Activated CD8-positive, alpha-beta T cell treated with anti-CD3 and anti-CD28 coated beads for 36 hours (primary cell): ENCODE data around the gene CLDN16. TPM values are rescaled to one million over a fixed set of nuclear protein-coding genes. Genes with fewer than 3 reads are reported as not detected.

Experiments used
- ATAC-seq: fragments of 200-7000 bp; cut with Tn5 transposase; one replicate; pipeline ENCODE4 v1.10.0; 2021; ENCODE audit warnings: mild to moderate bottlenecking, moderate library complexity
- CTCF ChIA-PET: fragments of 350-600 bp; sonication (Branson Sonifier 250); formaldehyde crosslinking; loops from one replicate; lab custom pipeline; 2021; ENCODE audit warnings: antibody characterized with exemption; lab: Charles Lee
- POLR2A ChIA-PET: fragments of 350-600 bp; sonication (Branson Sonifier 250); formaldehyde crosslinking; loops from one replicate; lab custom pipeline; 2021; ENCODE audit warnings: antibody characterized with exemption; lab: Charles Lee
- DNase-seq: peaks from one replicate; pipeline ENCODE4 v3.0.0-alpha.2; 2020
- H3K27ac Mint-ChIP-seq: one replicate; pipeline ENCODE4 v1.8.0; 2021; ENCODE audit warnings: mild to moderate bottlenecking, mixed read lengths
- H3K27me3 Mint-ChIP-seq: one replicate; pipeline ENCODE4 v1.8.0; 2021; ENCODE audit warnings: mixed read lengths
- H3K36me3 Mint-ChIP-seq: one replicate; pipeline ENCODE4 v1.8.0; 2021; ENCODE audit warnings: low read depth, mixed read lengths
- H3K4me1 Mint-ChIP-seq: one replicate; pipeline ENCODE4 v1.8.0; 2021; ENCODE audit warnings: low read depth, mixed read lengths
- H3K4me3 Mint-ChIP-seq: one replicate; pipeline ENCODE4 v1.8.0; 2021; ENCODE audit warnings: mild to moderate bottlenecking, moderate library complexity, mixed read lengths
- H3K9me3 Mint-ChIP-seq: one replicate; pipeline ENCODE4 v1.8.0; 2021; ENCODE audit warnings: mixed read lengths
- CTCF ChIP-seq: fragments of 200-600 bp; IDR thresholded peaks from one replicate; pipeline ENCODE4 v1.8.0; 2022; ENCODE audit warnings: antibody characterized with exemption, mild to moderate bottlenecking
- intact Hi-C: fragments of 100-400 bp; cut with micrococcal nuclease; formaldehyde crosslinking; loops from one replicate; pipeline ENCODE4 v1.10.0; 2022
- total RNA-seq, 2 experiments: library from RNA; stranded (reverse); gene quantifications; one replicate each; pipeline ENCODE4 v1.2.3, GENCODE V29; 2021

Gene CLDN16
- total RNA-seq, 2 experiments from 2014 or later = not detected

- POLR2A ChIA-PET = no interaction called here
- peaks cover 2% of the 10 kb centered on the region for H3K9me3 Mint-ChIP-seq
- no peaks in the 10 kb centered on the region for H3K4me1 Mint-ChIP-seq
- intact Hi-C loops = no loop called here
- DNase-seq (no peak), ATAC-seq (no peak)
- no peak overlapping the region for H3K4me3 Mint-ChIP-seq
- no peak for TF ChIP-seq CTCF
- no peaks in the 10 kb centered on the region for H3K36me3 Mint-ChIP-seq
- H3K27me3 Mint-ChIP-seq = peaks cover 14% of the 10 kb centered on the region
- CTCF ChIA-PET = interaction anchor here (1.4 to 1.5 kb wide), 3 partner anchors 23 to 386 kb away, joined by 3 to 9 read pairs (median 6); partner anchors contain the start of gene CLDN1
- H3K27ac Mint-ChIP-seq = no peak overlapping the region
Measured at GRCh38 chr3:190345027-190345821, 42.7 kb upstream of the CLDN16 start.

- ChIA-PET CTCF (interaction anchor here (1.5 kb wide), 2 partner anchors 24 to 79 kb away, joined by 6 to 9 read pairs; partner anchors contain the start of gene CLDN1), POLR2A (no interaction called here)
- H3K9me3 Mint-ChIP-seq = no peaks in the 10 kb centered on the region
- no peak for DNase-seq
- no peak overlapping the region for H3K4me3 Mint-ChIP-seq
- H3K4me1 Mint-ChIP-seq = no peaks in the 10 kb centered on the region
- intact Hi-C loops = no loop called here
- peaks cover 14% of the 10 kb centered on the region for H3K27me3 Mint-ChIP-seq
- TF ChIP-seq CTCF = no peak
- H3K27ac Mint-ChIP-seq = no peak overlapping the region
- H3K36me3 Mint-ChIP-seq = no peaks in the 10 kb centered on the region
- ATAC-seq = no peak
Measured at GRCh38 chr3:190345878-190346277, 42.1 kb upstream of the CLDN16 start.

GRCh38 chr3:190346541-190346940, 41.4 kb upstream of the CLDN16 start:
- Mint-ChIP-seq H3K4me3 (no peak overlapping the region), H3K9me3 (no peaks in the 10 kb centered on the region), H3K27me3 (peaks cover 13% of the 10 kb centered on the region), H3K27ac (no peak overlapping the region), H3K4me1 (no peaks in the 10 kb centered on the region), H3K36me3 (no peaks in the 10 kb centered on the region)
- ATAC-seq (no peak), DNase-seq (no peak)
- TF ChIP-seq CTCF = no peak
- intact Hi-C loops = no loop called here
- POLR2A ChIA-PET = no interaction called here
- CTCF ChIA-PET = no interaction called here

GRCh38 chr3:190352861-190353457, 35.0 kb upstream of the CLDN16 start:
- POLR2A ChIA-PET = no interaction called here
- Mint-ChIP-seq H3K4me3 (no peak overlapping the region), H3K27me3 (peaks cover 9% of the 10 kb centered on the region), H3K4me1 (no peaks in the 10 kb centered on the region), H3K27ac (no peak overlapping the region), H3K9me3 (no peaks in the 10 kb centered on the region), H3K36me3 (no peaks in the 10 kb centered on the region)
- CTCF ChIA-PET = no interaction called here
- intact Hi-C loops = no loop called here
- TF ChIP-seq CTCF = no peak
- no peak for ATAC-seq
- DNase-seq = no peak

- Mint-ChIP-seq H3K27ac (no peak overlapping the region), H3K36me3 (no peaks in the 10 kb centered on the region), H3K27me3 (peaks cover 12% of the 10 kb centered on the region), H3K9me3 (no peaks in the 10 kb centered on the region), H3K4me1 (no peaks in the 10 kb centered on the region), H3K4me3 (no peak overlapping the region)
- no peak for ATAC-seq
- no peak for DNase-seq
- ChIA-PET CTCF (no interaction called here), POLR2A (no interaction called here)
- intact Hi-C loops = no loop called here
- no peak for TF ChIP-seq CTCF
Measured at GRCh38 chr3:190356246-190356645, 31.7 kb upstream of the CLDN16 start.
